Choroid plexus epithelial cell (primary cell): ENCODE measurements around the gene ZNF80.

Experiments
- DNase-seq: peaks from one replicate; pipeline ENCODE4 v3.0.0-alpha.2; 2010; ENCODE audit warnings: low read depth
- H3K4me3 ChIP-seq: 2 replicates; pipeline ENCODE4 v1.5.1; 2011; ENCODE audit warnings: low read depth, mild to moderate bottlenecking, control low read depth, low read length, moderate library complexity
- TF ChIP-seq, protein P1 (sequence below): conservative IDR thresholded peaks from 2 replicates; pipeline ENCODE4 v1.5.1; 2011; ENCODE audit warnings: low read depth, mild to moderate bottlenecking, control low read depth, inconsistent platforms, low read length, moderate library complexity

The ZNF80 gene

DNA sequence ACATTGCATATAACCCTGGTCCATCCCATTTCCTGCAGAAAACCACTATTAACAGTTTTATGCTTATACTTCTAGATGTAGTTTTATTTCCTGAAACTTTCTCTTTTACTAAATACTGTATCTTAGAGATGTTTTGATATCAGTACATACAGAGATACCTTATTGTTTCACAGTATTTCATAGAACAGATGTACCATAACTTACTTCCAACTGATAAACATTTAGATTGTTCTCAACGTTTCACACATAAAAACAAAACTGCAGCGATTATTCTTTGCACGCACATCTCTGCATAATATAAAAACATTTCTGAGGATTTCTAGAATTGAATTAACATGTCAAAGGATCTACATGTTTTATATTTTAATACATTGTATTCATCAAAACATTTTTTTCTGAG lies 2.6 kb downstream of the ZNF80 start:
- no peak overlapping the region for H3K4me3 ChIP-seq
- no peak for DNase-seq
- TF ChIP-seq, protein P1, sequence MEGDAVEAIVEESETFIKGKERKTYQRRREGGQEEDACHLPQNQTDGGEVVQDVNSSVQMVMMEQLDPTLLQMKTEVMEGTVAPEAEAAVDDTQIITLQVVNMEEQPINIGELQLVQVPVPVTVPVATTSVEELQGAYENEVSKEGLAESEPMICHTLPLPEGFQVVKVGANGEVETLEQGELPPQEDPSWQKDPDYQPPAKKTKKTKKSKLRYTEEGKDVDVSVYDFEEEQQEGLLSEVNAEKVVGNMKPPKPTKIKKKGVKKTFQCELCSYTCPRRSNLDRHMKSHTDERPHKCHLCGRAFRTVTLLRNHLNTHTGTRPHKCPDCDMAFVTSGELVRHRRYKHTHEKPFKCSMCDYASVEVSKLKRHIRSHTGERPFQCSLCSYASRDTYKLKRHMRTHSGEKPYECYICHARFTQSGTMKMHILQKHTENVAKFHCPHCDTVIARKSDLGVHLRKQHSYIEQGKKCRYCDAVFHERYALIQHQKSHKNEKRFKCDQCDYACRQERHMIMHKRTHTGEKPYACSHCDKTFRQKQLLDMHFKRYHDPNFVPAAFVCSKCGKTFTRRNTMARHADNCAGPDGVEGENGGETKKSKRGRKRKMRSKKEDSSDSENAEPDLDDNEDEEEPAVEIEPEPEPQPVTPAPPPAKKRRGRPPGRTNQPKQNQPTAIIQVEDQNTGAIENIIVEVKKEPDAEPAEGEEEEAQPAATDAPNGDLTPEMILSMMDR: no peak

DNA sequence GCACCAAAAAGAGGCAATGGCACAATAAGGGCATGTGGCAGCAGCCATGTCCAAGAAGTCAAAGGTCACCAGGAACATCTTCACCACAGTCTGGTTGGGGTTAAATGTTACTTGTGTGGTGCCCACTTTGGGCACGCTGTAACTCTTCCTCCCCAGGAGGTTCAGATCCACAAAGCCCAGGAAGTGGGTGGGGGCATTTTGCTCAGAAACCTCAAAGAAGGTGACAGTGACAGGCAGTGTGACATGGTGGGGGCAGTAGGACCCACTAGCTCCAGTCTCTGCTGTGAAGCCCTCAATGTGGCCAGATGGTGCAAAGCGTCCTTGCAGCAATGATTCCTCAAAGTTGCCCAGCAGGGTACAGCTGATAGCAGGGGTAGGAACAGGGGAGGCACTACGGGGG lies 5.8 kb downstream of the ZNF80 start:
- DNase-seq: no peak
- TF ChIP-seq, protein P1: no peak
- H3K4me3 ChIP-seq: no peak overlapping the region

DNA sequence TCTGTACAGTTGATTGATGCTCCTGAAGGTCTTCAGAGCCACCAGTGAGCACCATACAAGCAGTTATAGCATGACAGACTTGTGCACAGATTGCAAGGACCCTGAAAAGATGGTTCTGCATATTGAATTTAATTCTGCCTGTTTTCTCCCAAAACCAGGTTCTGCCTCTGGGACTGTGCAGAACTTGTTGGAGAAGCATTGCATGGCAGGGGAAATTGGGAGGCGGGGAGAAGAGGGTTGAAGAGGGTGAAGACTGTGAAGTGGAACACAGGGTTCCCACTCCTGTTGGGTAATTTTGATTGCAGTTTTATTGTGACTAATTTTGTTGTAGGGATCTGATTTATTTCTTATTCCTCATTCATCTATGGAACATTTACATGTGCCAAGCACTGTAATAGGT lies 10.3 kb downstream of the ZNF80 start:
- no peak for DNase-seq
- TF ChIP-seq, protein P1: no peak
- H3K4me3 ChIP-seq: no peak overlapping the region

DNA sequence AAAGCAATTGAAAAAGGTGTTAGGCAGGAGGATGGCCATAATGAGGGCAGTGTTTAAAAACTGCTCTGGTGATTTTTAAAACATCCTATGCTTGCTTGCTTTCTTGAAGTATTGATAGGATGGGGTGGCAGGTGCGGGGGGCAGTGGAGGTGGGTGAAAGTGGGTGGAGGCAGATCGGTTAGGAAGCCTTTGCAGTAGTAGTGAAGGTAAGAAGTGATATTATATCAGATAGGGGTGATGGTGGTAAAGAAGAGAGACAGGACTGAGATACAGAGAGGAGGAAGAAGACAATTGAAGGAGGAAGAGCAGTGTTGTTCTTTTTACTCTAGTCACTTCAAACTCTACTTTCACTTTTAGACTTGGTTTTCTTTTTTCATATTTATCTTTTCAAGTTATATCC lies 11.1 kb downstream of the ZNF80 start:
- DNase-seq: no peak
- no peak overlapping the region for H3K4me3 ChIP-seq
- TF ChIP-seq, protein P1: no peak

DNA sequence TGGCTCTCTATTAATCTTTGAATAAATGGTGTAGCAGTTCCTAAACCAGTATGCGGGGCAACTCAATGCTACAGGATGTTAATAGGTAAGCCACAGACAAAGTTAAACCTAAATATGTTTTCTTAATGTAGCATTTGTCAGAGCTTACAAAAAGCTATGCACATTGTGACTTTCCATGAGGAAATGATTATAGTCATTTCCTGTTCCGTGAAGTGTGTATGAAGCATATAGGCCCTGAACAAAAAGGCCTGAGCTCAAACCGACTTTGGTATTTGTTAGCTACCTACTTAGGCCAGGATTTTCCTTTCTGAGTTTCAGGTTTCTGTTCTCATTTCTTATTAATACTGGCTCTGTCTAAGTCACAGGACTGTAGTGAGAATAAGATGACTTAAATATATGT lies 14.2 kb downstream of the ZNF80 start:
- peak; percentile 35 for DNase-seq
- H3K4me3 ChIP-seq: no peak overlapping the region

DNA sequence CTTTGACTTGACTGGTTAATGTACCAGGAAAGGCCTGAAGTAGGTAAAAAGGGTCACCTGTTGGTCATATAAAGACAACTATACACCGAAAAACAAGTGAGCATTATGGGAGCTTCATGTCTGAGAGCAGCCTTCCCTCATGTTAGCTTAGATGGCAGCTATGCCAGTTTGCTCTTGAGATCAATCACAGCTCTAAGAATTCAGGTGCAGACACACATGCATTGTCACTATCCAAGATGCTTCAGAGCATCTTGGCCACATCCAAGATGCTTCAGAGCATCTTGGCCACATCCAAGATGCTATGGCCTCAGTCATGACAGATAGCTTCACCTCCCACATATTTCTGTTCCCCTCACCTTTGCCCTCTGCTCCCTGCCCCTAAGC lies 15.5 kb downstream of the ZNF80 start:
- no peak overlapping the region for H3K4me3 ChIP-seq
- DNase-seq: no peak
- TF ChIP-seq, protein P1: no peak

More for the DNA sequence above, 14.2 kb downstream of the ZNF80 start:
- TF ChIP-seq, protein P1: no peak

DNA sequence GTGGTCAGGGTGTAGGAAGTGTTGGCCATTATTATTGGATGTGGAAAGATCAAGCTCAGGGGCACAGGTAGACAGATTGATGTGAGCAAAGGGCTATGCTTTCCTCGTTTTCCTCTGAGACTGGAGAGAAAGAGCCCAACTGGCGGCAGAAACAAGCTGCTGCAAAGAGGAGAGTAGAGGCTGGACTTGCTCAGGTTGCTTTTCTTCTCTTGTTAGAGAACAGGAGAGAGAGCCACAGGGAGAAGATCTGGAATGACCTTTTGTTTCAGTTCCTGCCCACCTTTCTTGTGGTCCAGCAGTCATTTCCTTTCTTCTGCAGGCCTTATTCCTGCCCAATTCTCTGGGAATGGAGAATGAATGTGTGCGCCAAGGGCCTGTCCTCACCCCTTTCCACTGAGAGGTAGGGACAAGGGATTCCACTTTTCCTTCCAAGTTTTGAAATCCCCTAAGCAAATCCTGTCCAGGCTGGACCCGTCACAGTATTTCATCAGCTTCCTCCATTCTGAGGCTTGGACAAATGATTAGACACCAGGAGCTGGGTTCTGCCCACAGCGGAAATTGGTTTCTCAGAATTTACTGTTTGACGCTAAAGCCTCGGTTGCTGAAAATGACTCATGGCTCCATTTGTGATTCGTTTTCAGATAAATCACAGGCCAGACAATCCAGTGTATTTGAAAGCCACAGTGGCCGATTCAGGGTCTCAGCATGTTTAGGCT lies 16.1 kb downstream of the ZNF80 start:
- no peak overlapping the region for H3K4me3 ChIP-seq
- TF ChIP-seq, protein P1: no peak
- peak; percentile 19 for DNase-seq
